HTERT RPE-1 (cell line): ENCODE data around the gene EPAS1.

ENCODE experiments used
- in situ Hi-C: fragments of 300-500 bp; cut with MboI; formaldehyde crosslinking; loops from 4 replicates; pipeline ENCODE4 v1.14.3; 2020; ENCODE audit warnings: low sequenced_read_pairs

The EPAS1 gene

GRCh38 chr2:46338674-46339073 lies 41.5 kb downstream of the EPAS1 start:
- in situ Hi-C loops: no loop called here

GRCh38 chr2:46339200-46339599 lies 42.0 kb downstream of the EPAS1 start:
- in situ Hi-C loops: no loop called here

GRCh38 chr2:46339676-46340459 lies 42.7 kb downstream of the EPAS1 start:
- in situ Hi-C loops: no loop called here

- in situ Hi-C loops: no loop called here
Observed at GRCh38 chr2:46340740-46341420, 43.7 kb downstream of the EPAS1 start.

GRCh38 chr2:46342566-46343315 lies 45.5 kb downstream of the EPAS1 start:
- in situ Hi-C loops: no loop called here

- in situ Hi-C loops: no loop called here
Observed at GRCh38 chr2:46344706-46345105, 47.5 kb downstream of the EPAS1 start.

GRCh38 chr2:46345775-46346174 lies 48.6 kb downstream of the EPAS1 start:
- in situ Hi-C loops: no loop called here

- in situ Hi-C loops: no loop called here
Observed at GRCh38 chr2:46346719-46347118, 49.5 kb downstream of the EPAS1 start.

- in situ Hi-C loops: no loop called here
Observed at GRCh38 chr2:46347648-46348280, 50.6 kb downstream of the EPAS1 start.

- in situ Hi-C loops: no loop called here
Observed at GRCh38 chr2:46349115-46349547, 51.9 kb downstream of the EPAS1 start.

GRCh38 chr2:46350029-46350689 lies 53.0 kb downstream of the EPAS1 start:
- in situ Hi-C loops: no loop called here

GRCh38 chr2:46351098-46351749 lies 54.0 kb downstream of the EPAS1 start:
- in situ Hi-C loops: no loop called here

- in situ Hi-C loops: no loop called here
Observed at GRCh38 chr2:46351750-46352138, 54.5 kb downstream of the EPAS1 start.

- in situ Hi-C loops: no loop called here
Observed at GRCh38 chr2:46352621-46353020, 55.4 kb downstream of the EPAS1 start.

GRCh38 chr2:46353509-46353908 lies 56.3 kb downstream of the EPAS1 start:
- in situ Hi-C loops: no loop called here

GRCh38 chr2:46355756-46356155 lies 58.5 kb downstream of the EPAS1 start:
- in situ Hi-C loops: no loop called here

- in situ Hi-C loops: no loop called here
Observed at GRCh38 chr2:46356991-46357390, 59.8 kb downstream of the EPAS1 start.

- in situ Hi-C loops: no loop called here
Observed at GRCh38 chr2:46358713-46359112, 61.5 kb downstream of the EPAS1 start.

- in situ Hi-C loops: no loop called here
Observed at GRCh38 chr2:46360303-46360702, 63.1 kb downstream of the EPAS1 start.
